AG09309 (cell line): ENCODE measurements around the gene ZBTB18.

Experiments used
- DNase-seq: peaks from one replicate; pipeline ENCODE4 v3.0.0-alpha.2; 2010; ENCODE audit warnings: low read depth
- H3K4me3 ChIP-seq: 2 replicates; pipeline ENCODE4 v1.5.1; 2011; ENCODE audit warnings: mild to moderate bottlenecking, low read depth, low read length, moderate library complexity; ENCODE audit not compliant: control insufficient read depth
- TF ChIP-seq, protein P1 (sequence below): IDR thresholded peaks from 2 replicates; pipeline ENCODE4 v1.5.1; 2011; ENCODE audit warnings: mild to moderate bottlenecking, low read depth, low read length, inconsistent platforms; ENCODE audit not compliant: insufficient read depth, control insufficient read depth; ENCODE audit errors: missing control alignments

The ZBTB18 gene

DNA sequence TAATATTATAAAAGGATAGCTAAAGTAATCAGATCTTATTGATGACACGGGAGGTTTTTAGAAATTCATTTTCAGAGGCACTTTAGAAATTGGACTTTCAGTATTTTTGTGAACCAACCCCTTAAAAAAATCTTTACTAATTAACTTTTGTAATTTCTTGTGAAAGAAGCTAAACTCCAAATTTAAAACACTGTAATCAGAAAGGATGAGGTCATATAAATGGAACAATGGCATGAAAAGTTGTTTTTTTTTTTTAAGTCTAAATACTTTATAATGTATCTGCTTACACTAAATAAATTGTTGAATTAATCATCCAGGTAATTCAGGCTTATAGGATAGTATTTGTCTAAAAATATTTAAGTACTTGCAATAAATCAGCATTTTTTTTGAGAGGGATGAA is 9.0 kb downstream of the ZBTB18 start:
- TF ChIP-seq, protein P1, sequence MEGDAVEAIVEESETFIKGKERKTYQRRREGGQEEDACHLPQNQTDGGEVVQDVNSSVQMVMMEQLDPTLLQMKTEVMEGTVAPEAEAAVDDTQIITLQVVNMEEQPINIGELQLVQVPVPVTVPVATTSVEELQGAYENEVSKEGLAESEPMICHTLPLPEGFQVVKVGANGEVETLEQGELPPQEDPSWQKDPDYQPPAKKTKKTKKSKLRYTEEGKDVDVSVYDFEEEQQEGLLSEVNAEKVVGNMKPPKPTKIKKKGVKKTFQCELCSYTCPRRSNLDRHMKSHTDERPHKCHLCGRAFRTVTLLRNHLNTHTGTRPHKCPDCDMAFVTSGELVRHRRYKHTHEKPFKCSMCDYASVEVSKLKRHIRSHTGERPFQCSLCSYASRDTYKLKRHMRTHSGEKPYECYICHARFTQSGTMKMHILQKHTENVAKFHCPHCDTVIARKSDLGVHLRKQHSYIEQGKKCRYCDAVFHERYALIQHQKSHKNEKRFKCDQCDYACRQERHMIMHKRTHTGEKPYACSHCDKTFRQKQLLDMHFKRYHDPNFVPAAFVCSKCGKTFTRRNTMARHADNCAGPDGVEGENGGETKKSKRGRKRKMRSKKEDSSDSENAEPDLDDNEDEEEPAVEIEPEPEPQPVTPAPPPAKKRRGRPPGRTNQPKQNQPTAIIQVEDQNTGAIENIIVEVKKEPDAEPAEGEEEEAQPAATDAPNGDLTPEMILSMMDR, result no peak
- H3K4me3 ChIP-seq, result no peak overlapping the region
- DNase-seq, result no peak

DNA sequence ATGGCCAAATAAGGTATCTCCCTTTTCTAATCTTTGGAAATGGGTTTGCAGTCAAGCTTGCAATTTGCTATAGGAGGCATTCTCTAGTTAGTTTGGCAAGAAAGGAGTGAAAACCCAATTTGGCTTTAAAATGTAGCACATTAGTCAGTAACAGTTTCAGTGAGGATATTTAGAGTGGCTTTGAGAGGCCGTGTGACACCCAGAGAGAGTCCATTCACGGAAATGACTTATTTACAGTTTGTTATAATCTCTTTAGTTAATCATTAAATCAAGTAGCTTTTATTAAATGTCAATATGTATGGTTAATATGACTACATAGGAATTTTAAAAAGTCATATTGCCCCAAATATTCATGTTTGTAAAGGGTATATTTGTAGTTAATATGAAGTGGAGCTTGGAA is 9.6 kb downstream of the ZBTB18 start:
- DNase-seq, result no peak
- no peak overlapping the region for H3K4me3 ChIP-seq
- TF ChIP-seq, protein P1, result no peak

DNA sequence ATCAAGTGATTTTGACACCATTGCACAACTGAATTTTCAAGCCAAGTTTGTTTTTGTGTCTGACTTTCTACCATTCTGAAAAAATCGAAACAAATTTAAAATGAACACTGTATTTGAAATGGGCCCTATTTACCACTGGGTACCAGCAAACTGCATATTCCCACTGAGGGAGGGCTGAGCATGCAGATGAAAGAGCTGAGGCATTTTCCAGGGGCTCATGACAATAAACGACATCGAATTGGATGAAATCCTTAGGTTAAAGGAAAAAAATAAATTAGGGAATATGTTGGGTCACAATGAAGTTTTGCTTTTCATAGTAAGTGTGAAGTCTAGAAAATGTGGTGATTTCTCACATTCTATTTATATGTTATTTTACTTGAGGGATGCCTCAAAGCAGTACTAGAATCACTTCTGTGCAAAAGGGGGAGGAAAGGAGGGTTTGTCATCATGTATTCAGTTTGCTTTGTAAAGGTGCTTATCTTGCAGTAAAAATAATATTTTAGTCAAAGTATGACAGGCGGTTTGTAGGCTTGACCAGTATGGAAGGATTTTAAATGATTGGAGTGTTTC is 11.2 kb downstream of the ZBTB18 start:
- H3K4me3 ChIP-seq, result no peak overlapping the region
- TF ChIP-seq, protein P1, result no peak
- no peak for DNase-seq

DNA sequence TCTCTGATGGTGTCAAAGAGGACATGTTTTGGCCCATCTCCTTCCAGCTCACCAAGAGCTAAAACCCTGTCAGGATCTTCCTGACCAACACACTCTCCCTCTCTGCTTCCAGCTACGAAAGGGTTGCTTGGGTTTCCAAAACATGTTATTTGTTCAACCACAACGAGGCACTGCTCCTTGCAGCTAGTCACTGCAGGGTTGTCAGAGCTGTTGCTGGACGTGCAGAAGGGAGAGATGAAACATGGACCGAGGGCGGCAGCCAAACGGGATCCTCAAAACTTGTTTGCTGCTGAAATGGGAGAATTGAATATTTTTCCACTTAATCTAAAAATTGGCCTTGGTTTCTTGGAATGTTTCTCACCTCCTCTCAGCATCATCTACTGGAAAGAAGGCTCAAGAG is 12.4 kb downstream of the ZBTB18 start:
- no peak for DNase-seq
- H3K4me3 ChIP-seq, result no peak overlapping the region
- TF ChIP-seq, protein P1, result no peak

GRCh38 chr1:244064621-244065020 is 13.5 kb downstream of the ZBTB18 start:
- no peak overlapping the region for H3K4me3 ChIP-seq
- DNase-seq, result no peak
- TF ChIP-seq, protein P1, result no peak

GRCh38 chr1:244065063-244065793 is 14.1 kb downstream of the ZBTB18 start:
- TF ChIP-seq, protein P1, result no peak
- DNase-seq, result no peak
- no peak overlapping the region for H3K4me3 ChIP-seq
